K562 (cell line): ENCODE data around the gene USP48. TPM values are rescaled to one million over a fixed set of nuclear protein-coding genes. Genes with fewer than 3 reads are reported as not detected.

Experiments
- AFF1 ChIP-seq, 2 experiments: fragments of 450-650 bp; IDR thresholded peaks; 2 replicates each; pipeline ENCODE4 v1.6.1; 2018; ENCODE audit warnings: mild to moderate bottlenecking in 2 of 2, low read depth in 1 of 2; ENCODE audit not compliant: partially characterized antibody in 2 of 2
- CBX2 ChIP-seq: fragments of 200-600 bp; sonication (generic); IDR thresholded peaks from one replicate; pipeline ENCODE4 v1.6.1; 2012; ENCODE audit warnings: mild to moderate bottlenecking, low read length, inconsistent platforms; ENCODE audit not compliant: insufficient read depth, poor library complexity, severe bottlenecking
- CHCHD3 ChIP-seq: fragments of 250-450 bp; sonication (Bioruptor Pico); IDR thresholded peaks from 2 replicates; pipeline ENCODE4 v2.1.2; 2022; ENCODE audit warnings: mild to moderate bottlenecking
- CHD1 ChIP-seq: fragments of 200-600 bp; sonication (generic); IDR thresholded peaks from one replicate; pipeline ENCODE4 v1.6.1; 2012; ENCODE audit warnings: mild to moderate bottlenecking, moderate library complexity, low read length, inconsistent platforms
- E2F1 ChIP-seq: sonication (generic); formaldehyde crosslinking; IDR thresholded peaks from 2 replicates; pipeline ENCODE4 v1.8.1; 2023; ENCODE audit warnings: mild to moderate bottlenecking, missing genetic modification reagents, moderate library complexity
- EP400 ChIP-seq: fragments of 450-650 bp; IDR thresholded peaks from 2 replicates; pipeline ENCODE4 v1.6.1; 2017; ENCODE audit warnings: antibody characterized with exemption, mild to moderate bottlenecking, moderate library complexity
- EWSR1 ChIP-seq: fragments of 450-650 bp; IDR thresholded peaks from 2 replicates; pipeline ENCODE4 v1.6.1; 2018; ENCODE audit warnings: borderline replicate concordance, mild to moderate bottlenecking, low read depth, moderate library complexity; ENCODE audit not compliant: partially characterized antibody
- HSF4 ChIP-seq: fragments of 250-450 bp; sonication (Bioruptor Pico); IDR thresholded peaks from 2 replicates; pipeline ENCODE4 v2.1.2; 2022; ENCODE audit warnings: mild to moderate bottlenecking, moderate library complexity, borderline replicate concordance
- ID3 ChIP-seq, 2 experiments: fragments of 250-450 bp in 1 of 2; fragments of 450-650 bp in 1 of 2; sonication (Bioruptor Pico) in 1 of 2; IDR thresholded peaks; 2 replicates each; pipeline versions ENCODE4 v1.6.1 to v1.8.0; 2016 to 2021; ENCODE audit warnings: mild to moderate bottlenecking in 2 of 2, moderate library complexity in 2 of 2, missing compliant biosample characterization in 1 of 2, missing genetic modification characterization in 1 of 2
- NONO ChIP-seq, 2 experiments: fragments of 200-400 bp in 1 of 2; fragments of 450-650 bp in 1 of 2; formaldehyde crosslinking in 1 of 2; IDR thresholded peaks; 2 replicates each; pipeline ENCODE4 v1.6.1; 2017; ENCODE audit warnings: low read depth in 2 of 2, mild to moderate bottlenecking in 2 of 2, moderate library complexity in 2 of 2, low read length in 1 of 2
- PKNOX1 ChIP-seq: fragments of 450-650 bp; IDR thresholded peaks from 2 replicates; pipeline ENCODE4 v1.6.1; 2016
- POLR2B ChIP-seq: fragments of 450-650 bp; IDR thresholded peaks from 2 replicates; pipeline ENCODE4 v1.6.1; 2018; ENCODE audit warnings: low read depth; ENCODE audit not compliant: partially characterized antibody
- SP2 ChIP-seq: IDR thresholded peaks from 2 replicates; pipeline ENCODE4 v1.6.1; 2011; ENCODE audit warnings: mild to moderate bottlenecking, low read depth, low read length, moderate library complexity; ENCODE audit not compliant: poor library complexity, severe bottlenecking; ENCODE audit errors: extremely low read depth
- polyA plus RNA-seq, 8 experiments: library from polyadenylated mRNA; depleted of rRNA in 4 of 8; stranded (reverse) in 5 of 8; unstranded in 3 of 8; fragments of >200 nt; fragmentation: Nextera tagmentation in 2 of 8; fragmentation: Illumina TruSeq in 1 of 8; extraction: Ambion mirVana in 2 of 8; extraction: Trizol in 1 of 8; gene quantifications; 2 replicates each; pipeline versions ENCODE4 v1.2.1 to v1.2.3, GENCODE V29; 2011 to 2014; ENCODE audit warnings: inconsistent platforms in 1 of 8, missing spikeins in 1 of 8
- total RNA-seq, 7 experiments: library from RNA; depleted of rRNA in 6 of 7; stranded (reverse); fragments of >200 nt in 6 of 7; fragmentation: Illumina TruSeq in 2 of 7; extraction: Trizol in 2 of 7; gene quantifications; 2 replicates each; pipeline versions ENCODE4 v1.2.1 to v1.2.3, GENCODE V29; 2011 to 2021; ENCODE audit warnings: low replicate concordance in 1 of 7
- TF ChIP-seq, protein P1 (sequence below), 2 experiments: fragments of 450-650 bp; IDR thresholded peaks; 2 replicates each; pipeline ENCODE4 v1.6.1; 2016
- TF ChIP-seq, protein P2 (sequence below), 2 experiments: fragments of 450-650 bp in 1 of 2; sonication (generic) in 1 of 2; formaldehyde crosslinking in 1 of 2; IDR thresholded peaks in 1 of 2; conservative IDR thresholded peaks in 1 of 2; 2 replicates each; pipeline versions ENCODE4 v1.6.1 to v1.8.1; 2016 to 2023; ENCODE audit warnings: mild to moderate bottlenecking in 2 of 2, moderate library complexity in 2 of 2, inconsistent platforms in 1 of 2, missing genetic modification reagents in 1 of 2

USP48 gene
- total and polyA plus RNA-seq, 9 of the 15 experiments (the other 6 are each of a cell fraction or from before 2014, with no cell fraction given): 23.3 to 123 (median 106) TPM

GRCh38 chr1:21781815-21782348 is 1.1 kb downstream of the USP48 start (continued):
- TF ChIP-seq AFF1 (IDR thresholded peaks at IDR 0.05; ENCODE audit: low read depth in 1 of 2, partially characterized antibody in 2 of 2) (no peak), SP2 (no peak), POLR2B (peak; percentile 3), E2F1 (CRISPR knock-in tag) (0 out of 2 replicates have a peak, but pooled peaks have one; percentile 41), ID3 (CRISPR knock-in tag; IDR thresholded peaks at IDR 0.05) (0 out of 2 replicates have a peak, but pooled peaks have one; percentile 26), ID3 (tag; IDR thresholded peaks at IDR 0.05) (no peak), PKNOX1 (0 out of 2 replicates have a peak, but pooled peaks have one; percentile 5), CBX2 (no peak), CHCHD3 (CRISPR knock-in tag) (no peak), EP400 (no peak), CHD1 (peak; percentile 53), HSF4 (CRISPR knock-in tag) (0 out of 2 replicates have a peak, but pooled peaks have one; percentile 16), NONO (IDR thresholded peaks at IDR 0.05; ENCODE audit: low read depth in 2 of 2, low read length in 1 of 2) (no peak), EWSR1 (no peak)
- TF ChIP-seq, protein P1, sequence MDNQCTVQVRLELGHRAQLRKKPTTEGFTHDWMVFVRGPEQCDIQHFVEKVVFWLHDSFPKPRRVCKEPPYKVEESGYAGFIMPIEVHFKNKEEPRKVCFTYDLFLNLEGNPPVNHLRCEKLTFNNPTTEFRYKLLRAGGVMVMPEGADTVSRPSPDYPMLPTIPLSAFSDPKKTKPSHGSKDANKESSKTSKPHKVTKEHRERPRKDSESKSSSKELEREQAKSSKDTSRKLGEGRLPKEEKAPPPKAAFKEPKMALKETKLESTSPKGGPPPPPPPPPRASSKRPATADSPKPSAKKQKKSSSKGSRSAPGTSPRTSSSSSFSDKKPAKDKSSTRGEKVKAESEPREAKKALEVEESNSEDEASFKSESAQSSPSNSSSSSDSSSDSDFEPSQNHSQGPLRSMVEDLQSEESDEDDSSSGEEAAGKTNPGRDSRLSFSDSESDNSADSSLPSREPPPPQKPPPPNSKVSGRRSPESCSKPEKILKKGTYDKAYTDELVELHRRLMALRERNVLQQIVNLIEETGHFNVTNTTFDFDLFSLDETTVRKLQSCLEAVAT (IDR thresholded peaks at IDR 0.05): peak in 1 of 2 experiments; percentile 59; a peak in 2 of 4 replicates
- TF ChIP-seq, protein P2, sequence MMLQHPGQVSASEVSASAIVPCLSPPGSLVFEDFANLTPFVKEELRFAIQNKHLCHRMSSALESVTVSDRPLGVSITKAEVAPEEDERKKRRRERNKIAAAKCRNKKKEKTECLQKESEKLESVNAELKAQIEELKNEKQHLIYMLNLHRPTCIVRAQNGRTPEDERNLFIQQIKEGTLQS (IDR thresholded peaks at IDR 0.05): no peak
- TF ChIP-seq, protein P2 (CRISPR knock-in tag; conservative IDR thresholded peaks at IDR 0.05): 0 out of 2 replicates have a peak, but pooled peaks have one; percentile 37
